Lower leg skin (tissue), 4 donors: ENCODE data around the gene FRAS1. TPM values are rescaled to one million over a fixed set of nuclear protein-coding genes. Genes with fewer than 3 reads are reported as not detected.

Experiments used
- DNase-seq, 2 donors: peaks; one replicate each; pipeline ENCODE4 v3.0.0-alpha.2; 2019; ENCODE audit warnings: low spot score in 2 of 2
- H3K4me3 ChIP-seq: fragments of 200-600 bp; sonication (generic); 2 replicates; pipeline ENCODE4 v1.5.1; 2017; ENCODE audit warnings: mild to moderate bottlenecking, low read depth; ENCODE audit not compliant: poor library complexity, severe bottlenecking
- CTCF ChIP-seq, 3 donors: fragments of 450-650 bp; IDR thresholded peaks; one replicate each; pipeline ENCODE4 v1.5.1; 2016; ENCODE audit warnings: antibody characterized with exemption in 3 of 3, mild to moderate bottlenecking in 3 of 3, moderate library complexity in 2 of 3
- POLR2A ChIP-seq, 2 donors: fragments of 450-650 bp; IDR thresholded peaks; one replicate each; pipeline ENCODE4 v1.6.1; 2016 to 2017; ENCODE audit warnings: antibody characterized with exemption in 2 of 2, mild to moderate bottlenecking in 1 of 2, moderate library complexity in 1 of 2
- WGBS, 2 donors: methylation state at CpG; one replicate each; pipeline ENCODE4 v1.1.5; 2018; 5-methylcytosine and 5-hydroxymethylcytosine counted together
- intact Hi-C: fragments of 100-400 bp; cut with DNase I; formaldehyde crosslinking; loops from one replicate; pipeline ENCODE4 v1.15.0; 2023; ENCODE audit warnings: low total_unique reads
- total RNA-seq, 4 donors: library from RNA; depleted of rRNA; stranded (reverse); fragments of >200 nt; gene quantifications; one replicate each; pipeline ENCODE4 v1.1.0, GENCODE V29; 2016

The FRAS1 gene
- total RNA-seq, 4 donors from 2014 or later, result 0.83 to 5.3 (median 3.0) TPM

DNA sequence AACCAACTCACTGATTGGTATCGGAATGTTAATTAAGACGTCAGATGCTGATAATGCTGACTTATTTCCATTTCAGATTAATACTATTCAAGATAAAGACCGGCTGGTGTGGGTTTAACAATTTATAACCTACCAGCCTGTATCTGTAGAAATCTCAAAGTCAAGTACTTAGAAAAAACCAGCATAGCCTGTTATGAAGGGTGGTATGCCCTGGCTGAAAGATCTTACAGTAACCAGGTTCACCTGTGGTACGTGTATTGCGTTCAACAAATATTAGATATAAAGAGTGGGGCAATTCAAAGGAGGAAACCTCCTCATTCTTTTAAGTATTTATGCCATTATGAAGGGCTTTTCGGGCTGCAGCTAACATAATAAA lies 253.6 kb downstream of the FRAS1 start:
- 68 to 87% methylated on average over 6 of the region's 6 CpGs for WGBS, 2 donors
- H3K4me3 ChIP-seq, result no peak overlapping the region
- no peak for DNase-seq
- TF ChIP-seq CTCF (IDR thresholded peaks at IDR 0.05), result no peak
- intact Hi-C loops, result no loop called here

DNA sequence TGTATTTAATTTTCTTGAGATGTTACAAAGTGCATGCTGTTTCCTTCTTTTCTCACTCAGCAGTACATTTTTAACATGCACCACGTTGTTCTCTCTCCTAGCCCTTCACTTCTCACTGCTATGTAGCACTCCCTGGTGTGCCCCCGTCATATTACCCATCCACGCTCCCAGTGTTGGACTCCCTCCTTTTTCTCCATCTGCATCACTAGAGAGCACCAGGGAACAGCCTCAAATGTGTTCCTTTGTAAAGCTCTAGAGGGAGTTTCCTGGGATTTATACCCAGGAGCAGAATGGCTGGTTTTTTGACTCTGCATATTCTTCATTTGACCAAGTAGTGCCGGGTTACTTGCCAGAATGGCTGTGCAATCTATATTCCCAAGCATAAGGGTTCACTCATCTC lies 254.2 kb downstream of the FRAS1 start:
- TF ChIP-seq CTCF (IDR thresholded peaks at IDR 0.05) (no peak), POLR2A (IDR thresholded peaks at IDR 0.05) (no peak)
- intact Hi-C loops, result no loop called here
- 62 to 65% methylated on average over 4 of the region's 4 CpGs for WGBS, 2 donors
- DNase-seq, result no peak
- H3K4me3 ChIP-seq, result no peak overlapping the region

- TF ChIP-seq CTCF (IDR thresholded peaks at IDR 0.05) (no peak), POLR2A (IDR thresholded peaks at IDR 0.05) (no peak)
- DNase-seq, result no peak
- 88 to 96% methylated on average over 2 of the region's 2 CpGs for WGBS, 2 donors
- no peak overlapping the region for H3K4me3 ChIP-seq
- intact Hi-C loops, result no loop called here
Measured at GRCh38 chr4:78312989-78313753, 256.0 kb downstream of the FRAS1 start.

DNA sequence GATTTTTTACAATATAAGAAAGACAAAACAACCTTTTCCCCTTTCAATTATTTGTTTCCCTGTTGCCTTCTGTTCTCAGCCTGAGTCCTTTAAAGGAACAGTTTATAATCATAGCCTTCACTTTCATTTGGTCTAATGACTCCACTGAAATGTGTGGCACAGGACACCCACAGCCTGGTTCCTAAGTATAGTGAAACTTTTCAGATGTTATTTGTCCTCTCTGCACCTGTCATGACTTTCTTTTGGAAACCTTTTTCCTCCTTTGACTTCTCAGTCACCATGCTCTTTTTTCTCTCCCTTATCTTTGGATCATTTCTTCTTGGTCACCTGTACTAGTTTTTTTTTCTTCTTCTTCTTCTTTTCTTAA lies 256.6 kb downstream of the FRAS1 start:
- H3K4me3 ChIP-seq, result no peak overlapping the region
- intact Hi-C loops, result no loop called here
- DNase-seq, result no peak
- TF ChIP-seq CTCF (IDR thresholded peaks at IDR 0.05) (no peak), POLR2A (IDR thresholded peaks at IDR 0.05) (no peak)

DNA sequence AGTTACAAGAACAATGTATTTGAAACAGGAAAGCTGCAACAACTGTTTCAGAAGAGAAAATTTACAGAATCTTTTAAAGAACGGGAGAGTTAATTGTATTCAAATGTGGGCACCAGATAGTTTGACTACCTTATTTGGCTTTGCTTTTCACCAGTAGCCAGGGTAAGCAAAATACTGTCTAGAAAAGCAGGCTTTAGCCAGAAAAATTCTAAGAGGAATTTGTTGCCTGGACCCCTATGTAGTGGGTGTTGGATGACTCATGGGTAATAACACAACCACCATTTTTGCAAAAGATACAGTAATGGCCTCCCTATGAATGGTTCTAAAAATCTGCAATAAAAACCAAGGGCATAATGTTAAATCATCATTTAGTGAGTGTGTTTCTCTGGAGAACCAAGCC lies 261.0 kb downstream of the FRAS1 start:
- 76 to 77% methylated on average over 1 of the region's 1 CpG for WGBS, 2 donors
- intact Hi-C loops, result no loop called here
- H3K4me3 ChIP-seq, result no peak overlapping the region
- DNase-seq, result no peak
- no peak for TF ChIP-seq CTCF (IDR thresholded peaks at IDR 0.05)
- TF ChIP-seq POLR2A (IDR thresholded peaks at IDR 0.05), result no peak

DNA sequence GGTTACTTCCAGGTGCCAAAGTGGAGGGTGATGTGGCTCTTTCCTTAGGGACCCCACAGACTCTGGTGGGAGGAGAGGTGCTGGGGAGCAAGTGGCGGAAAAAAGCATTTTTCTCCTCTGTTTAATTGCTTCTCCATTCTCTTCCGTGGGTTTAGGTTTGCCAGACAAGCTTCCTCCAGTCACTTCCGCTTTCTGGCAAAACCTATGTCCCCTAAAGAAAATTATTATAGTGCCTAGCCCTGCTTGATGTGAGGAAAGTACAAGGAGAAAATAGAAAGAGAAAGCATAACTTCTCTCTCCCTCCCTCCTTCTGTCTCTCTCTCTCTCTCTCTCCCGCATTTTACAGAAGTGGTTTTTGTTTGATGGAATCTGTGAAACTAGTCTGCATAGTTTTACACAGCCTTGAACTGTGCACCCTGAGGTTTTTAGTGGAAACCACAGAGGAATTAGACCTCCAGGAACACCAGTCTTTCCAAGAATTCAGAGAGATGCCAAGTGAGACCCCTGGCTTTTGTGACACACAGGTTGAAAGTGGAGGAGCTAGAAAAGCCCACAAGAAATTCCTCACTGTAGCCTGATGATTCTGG lies 263.3 kb downstream of the FRAS1 start:
- no peak for DNase-seq
- TF ChIP-seq POLR2A (IDR thresholded peaks at IDR 0.05), result no peak
- TF ChIP-seq CTCF (IDR thresholded peaks at IDR 0.05), result no peak
- no peak overlapping the region for H3K4me3 ChIP-seq
- WGBS, 2 donors, result 74 to 76% methylated on average over 4 of the region's 4 CpGs
- intact Hi-C loops, result no loop called here
